PC-3 (cell line): ENCODE measurements around the gene DBP. TPM values are rescaled to one million over a fixed set of nuclear protein-coding genes. Genes with fewer than 3 reads are reported as not detected.

ENCODE experiments used
- ATAC-seq: fragments of 200-7000 bp; cut with Tn5 transposase; 2 replicates; pipeline ENCODE4 v1.9.1; 2020; ENCODE audit warnings: mild to moderate bottlenecking, moderate library complexity
- BruUV-seq: library from RNA; stranded (reverse); fragments of 400-500 nt; replicated peaks from 2 replicates; lab custom pipeline; 2021; lab: Mats Ljungman, UMichigan
- CTCF ChIA-PET: fragments of 300-600 bp; sonication (Branson Sonifier 250); formaldehyde crosslinking; loops from one replicate; lab custom pipeline; 2022; ENCODE audit warnings: antibody characterized with exemption; lab: Charles Lee
- POLR2A ChIA-PET: fragments of 300-600 bp; sonication (Branson Sonifier 250); formaldehyde crosslinking; loops from one replicate; lab custom pipeline; 2022; ENCODE audit warnings: antibody characterized with exemption; ENCODE audit not compliant: unreplicated experiment; lab: Charles Lee
- DNase-seq: peaks from one replicate; pipeline ENCODE4 v3.0.0-alpha.2; 2015
- H2AFZ ChIP-seq: fragments of 300-600 bp; sonication (generic); 2 replicates; pipeline ENCODE4 v1.6.0; 2016; ENCODE audit warnings: antibody characterized with exemption, low read length
- H3F3A ChIP-seq: fragments of 300-600 bp; sonication (generic); one replicate; pipeline ENCODE4 v1.6.0; 2017; ENCODE audit warnings: antibody characterized with exemption, low read length, control low read depth, mild to moderate bottlenecking; ENCODE audit not compliant: unreplicated experiment
- H3K27ac ChIP-seq: fragments of 300-600 bp; sonication (generic); 2 replicates; pipeline ENCODE4 v1.5.1; 2016; ENCODE audit warnings: mild to moderate bottlenecking, low read length
- H3K27me3 ChIP-seq: fragments of 300-600 bp; sonication (generic); 2 replicates; pipeline ENCODE4 v1.6.1; 2016; ENCODE audit warnings: low read length, mixed read lengths
- H3K36me3 ChIP-seq: fragments of 300-600 bp; sonication (generic); 2 replicates; pipeline ENCODE4 v1.6.1; 2016; ENCODE audit warnings: low read depth, mixed run types, low read length, mixed read lengths
- H3K4me1 ChIP-seq: fragments of 300-600 bp; sonication (generic); 2 replicates; pipeline ENCODE4 v1.5.1; 2016; ENCODE audit warnings: low read length; ENCODE audit not compliant: insufficient read depth
- H3K4me2 ChIP-seq: fragments of 300-600 bp; sonication (generic); 2 replicates; pipeline ENCODE4 v1.6.0; 2016; ENCODE audit warnings: low read length
- H3K4me3 ChIP-seq: fragments of 300-600 bp; sonication (generic); 2 replicates; pipeline ENCODE4 v1.5.1; 2016; ENCODE audit warnings: mild to moderate bottlenecking, low read length, mixed read lengths
- H3K79me2 ChIP-seq: fragments of 300-600 bp; sonication (generic); 2 replicates; pipeline ENCODE4 v1.6.1; 2017; ENCODE audit warnings: low read length, mixed read lengths
- H3K9ac ChIP-seq: fragments of 300-600 bp; sonication (generic); 2 replicates; pipeline ENCODE4 v1.6.0; 2016; ENCODE audit warnings: mild to moderate bottlenecking, low read length
- H3K9me2 ChIP-seq: fragments of 300-600 bp; sonication (generic); replicated peaks from 2 replicates; pipeline ENCODE4 v1.6.1; 2016; ENCODE audit warnings: mixed run types, low read length, mixed read lengths
- H3K9me3 ChIP-seq: fragments of 300-600 bp; sonication (generic); 2 replicates; pipeline ENCODE4 v1.6.1; 2016; ENCODE audit warnings: low read length, mixed read lengths
- H4K20me1 ChIP-seq: fragments of 300-600 bp; sonication (generic); 2 replicates; pipeline ENCODE4 v1.6.1; 2016; ENCODE audit warnings: low read length, mixed read lengths
- EZH2 ChIP-seq: fragments of 300-600 bp; sonication (generic); IDR thresholded peaks from one replicate; pipeline ENCODE4 v1.6.1; 2017; ENCODE audit warnings: antibody characterized with exemption, mild to moderate bottlenecking, low read length; ENCODE audit not compliant: unreplicated experiment
- EZH2phosphoT487 ChIP-seq: fragments of 300-600 bp; sonication (generic); IDR thresholded peaks from 2 replicates; pipeline ENCODE4 v1.6.1; 2018; ENCODE audit warnings: mild to moderate bottlenecking, antibody characterized with exemption, low read length, borderline replicate concordance
- intact Hi-C: fragments of 100-400 bp; cut with micrococcal nuclease; formaldehyde crosslinking; loops from 2 replicates; pipeline ENCODE4 v1.9.0; 2023
- total RNA-seq: library from RNA; depleted of rRNA; stranded (reverse); fragments of >200 nt; gene quantifications from 2 replicates; pipeline ENCODE4 v1.2.3, GENCODE V29; 2014
- TF ChIP-seq, protein P1 (sequence below): fragments of 300-600 bp; sonication (generic); conservative IDR thresholded peaks from 2 replicates; pipeline ENCODE4 v1.5.1; 2017; ENCODE audit warnings: antibody characterized with exemption, low read depth, mild to moderate bottlenecking, low read length

The DBP gene
- total RNA-seq, 1 experiment from 2014 or later: 12.2 TPM

DNA sequence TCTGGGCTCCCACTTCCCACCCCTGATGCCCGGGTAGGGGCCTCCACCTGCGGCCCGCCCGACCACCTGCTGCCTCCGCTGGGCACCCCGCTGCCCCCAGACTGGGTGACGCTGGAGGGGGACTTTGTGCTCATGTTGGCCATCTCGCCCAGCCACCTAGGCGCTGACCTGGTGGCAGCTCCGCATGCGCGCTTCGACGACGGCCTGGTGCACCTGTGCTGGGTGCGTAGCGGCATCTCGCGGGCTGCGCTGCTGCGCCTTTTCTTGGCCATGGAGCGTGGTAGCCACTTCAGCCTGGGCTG, 7.9 kb downstream of the DBP start:
- H3K27me3 ChIP-seq: no peaks in the 10 kb centered on the region
- TF ChIP-seq, protein P1, sequence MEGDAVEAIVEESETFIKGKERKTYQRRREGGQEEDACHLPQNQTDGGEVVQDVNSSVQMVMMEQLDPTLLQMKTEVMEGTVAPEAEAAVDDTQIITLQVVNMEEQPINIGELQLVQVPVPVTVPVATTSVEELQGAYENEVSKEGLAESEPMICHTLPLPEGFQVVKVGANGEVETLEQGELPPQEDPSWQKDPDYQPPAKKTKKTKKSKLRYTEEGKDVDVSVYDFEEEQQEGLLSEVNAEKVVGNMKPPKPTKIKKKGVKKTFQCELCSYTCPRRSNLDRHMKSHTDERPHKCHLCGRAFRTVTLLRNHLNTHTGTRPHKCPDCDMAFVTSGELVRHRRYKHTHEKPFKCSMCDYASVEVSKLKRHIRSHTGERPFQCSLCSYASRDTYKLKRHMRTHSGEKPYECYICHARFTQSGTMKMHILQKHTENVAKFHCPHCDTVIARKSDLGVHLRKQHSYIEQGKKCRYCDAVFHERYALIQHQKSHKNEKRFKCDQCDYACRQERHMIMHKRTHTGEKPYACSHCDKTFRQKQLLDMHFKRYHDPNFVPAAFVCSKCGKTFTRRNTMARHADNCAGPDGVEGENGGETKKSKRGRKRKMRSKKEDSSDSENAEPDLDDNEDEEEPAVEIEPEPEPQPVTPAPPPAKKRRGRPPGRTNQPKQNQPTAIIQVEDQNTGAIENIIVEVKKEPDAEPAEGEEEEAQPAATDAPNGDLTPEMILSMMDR: no peak
- no peak for TF ChIP-seq EZH2phosphoT487
- TF ChIP-seq EZH2: no peak
- CTCF ChIA-PET: no interaction called here
- no peaks in the 10 kb centered on the region for H3K9me2 ChIP-seq
- no peaks in the 10 kb centered on the region for H4K20me1 ChIP-seq
- no peak for ATAC-seq
- H3F3A ChIP-seq: no peaks in the 10 kb centered on the region
- H3K4me1 ChIP-seq: peaks cover 5% of the 10 kb centered on the region
- intact Hi-C loops: no loop called here
- no peaks in the 10 kb centered on the region for H3K36me3 ChIP-seq
- no peak overlapping the region for H3K9ac ChIP-seq
- no TSS peak for BruUV-seq
- no peak overlapping the region for H2AFZ ChIP-seq
- H3K79me2 ChIP-seq: no peaks in the 10 kb centered on the region
- H3K9me3 ChIP-seq: no peaks in the 10 kb centered on the region
- no peak for DNase-seq
- H3K4me3 ChIP-seq: no peak overlapping the region
- POLR2A ChIA-PET: no interaction called here
- H3K4me2 ChIP-seq: no peak overlapping the region
- H3K27ac ChIP-seq: no peak overlapping the region

DNA sequence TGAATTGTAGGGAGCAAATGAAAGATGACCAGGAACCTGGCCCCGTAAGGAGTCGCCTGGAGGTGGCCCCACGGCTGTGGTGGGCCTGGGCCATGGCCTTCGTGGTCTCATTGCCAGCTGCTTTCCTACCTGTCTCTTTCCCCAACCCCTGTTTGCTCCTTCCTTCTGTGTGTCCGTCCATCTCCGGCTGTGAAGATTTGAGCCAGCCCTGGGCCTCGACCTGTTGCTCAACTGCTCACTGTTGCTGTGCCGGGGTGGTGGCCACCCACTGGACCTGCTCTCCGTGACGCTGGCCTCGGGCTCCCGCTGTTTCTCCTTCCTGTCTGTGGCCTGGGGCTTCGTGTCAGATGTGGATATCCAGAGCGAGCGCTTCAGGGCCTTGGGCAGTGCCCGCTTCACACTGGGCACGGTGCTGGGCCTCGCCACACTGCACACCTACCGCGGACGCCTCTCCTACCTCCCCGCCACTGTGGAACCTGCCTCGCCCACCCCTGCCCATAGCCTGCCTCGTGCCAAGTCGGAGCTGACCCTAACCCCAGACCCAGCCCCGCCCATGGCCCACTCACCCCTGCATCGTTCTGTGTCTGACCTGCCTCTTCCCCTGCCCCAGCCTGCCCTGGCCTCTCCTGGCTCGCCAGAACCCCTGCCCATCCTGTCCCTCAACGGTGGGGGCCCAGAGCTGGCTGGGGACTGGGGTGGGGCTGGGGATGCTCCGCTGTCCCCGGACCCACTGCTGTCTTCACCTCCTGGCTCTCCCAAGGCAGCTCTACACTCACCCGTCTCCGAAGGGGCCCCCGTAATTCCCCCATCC, 8.5 kb downstream of the DBP start:
- DNase-seq (no peak), ATAC-seq (no peak)
- Histone ChIP-seq H3K79me2 (no peaks in the 10 kb centered on the region), H3K9me3 (no peaks in the 10 kb centered on the region), H3K9ac (no peak overlapping the region), H3K27ac (no peak overlapping the region), H3K36me3 (no peaks in the 10 kb centered on the region), H4K20me1 (no peaks in the 10 kb centered on the region), H3K4me3 (no peak overlapping the region), H3K27me3 (no peaks in the 10 kb centered on the region), H3F3A (no peaks in the 10 kb centered on the region), H3K9me2 (no peaks in the 10 kb centered on the region), H3K4me2 (no peak overlapping the region), H3K4me1 (no peaks in the 10 kb centered on the region; the same call in 1 of the 2 replicates), H2AFZ (no peak overlapping the region)
- ChIA-PET POLR2A (no interaction called here), CTCF (no interaction called here)
- TF ChIP-seq, protein P1: no peak
- TF ChIP-seq EZH2 (no peak), EZH2phosphoT487 (no peak)
- no TSS peak for BruUV-seq
- intact Hi-C loops: no loop called here

GRCh38 chr19:48627865-48628314, 9.3 kb downstream of the DBP start:
- Histone ChIP-seq H4K20me1 (no peaks in the 10 kb centered on the region), H3K27me3 (no peaks in the 10 kb centered on the region), H3K4me3 (no peak overlapping the region), H3F3A (no peaks in the 10 kb centered on the region), H3K4me1 (no peaks in the 10 kb centered on the region), H3K9me3 (no peaks in the 10 kb centered on the region), H3K27ac (no peak overlapping the region), H3K9me2 (no peaks in the 10 kb centered on the region), H3K4me2 (no peak overlapping the region), H2AFZ (no peak overlapping the region), H3K9ac (no peak overlapping the region), H3K79me2 (no peaks in the 10 kb centered on the region), H3K36me3 (no peaks in the 10 kb centered on the region)
- ChIA-PET POLR2A (no interaction called here), CTCF (no interaction called here)
- intact Hi-C loops: no loop called here
- no peak for DNase-seq
- ATAC-seq: no peak
- BruUV-seq: no TSS peak
- TF ChIP-seq EZH2 (no peak), EZH2phosphoT487 (no peak)
- TF ChIP-seq, protein P1: no peak
